Bone marrow (tissue), 2 donors: ENCODE results near the gene GFOD2.
A peak's percentile ranks its signal among the peaks of the same experiment; 100 is the strongest.
"Not testable (repeated sequence)": the region's sequence is repeated elsewhere in the genome, so short reads cannot be mapped to it uniquely, and the experiment has no call there.

Experiments
- DNase-seq, 2 donors: peaks; one replicate each; lab custom pipeline; 2025; lab: John Stamatoyannopoulos, UW

The GFOD2 gene, protein sequence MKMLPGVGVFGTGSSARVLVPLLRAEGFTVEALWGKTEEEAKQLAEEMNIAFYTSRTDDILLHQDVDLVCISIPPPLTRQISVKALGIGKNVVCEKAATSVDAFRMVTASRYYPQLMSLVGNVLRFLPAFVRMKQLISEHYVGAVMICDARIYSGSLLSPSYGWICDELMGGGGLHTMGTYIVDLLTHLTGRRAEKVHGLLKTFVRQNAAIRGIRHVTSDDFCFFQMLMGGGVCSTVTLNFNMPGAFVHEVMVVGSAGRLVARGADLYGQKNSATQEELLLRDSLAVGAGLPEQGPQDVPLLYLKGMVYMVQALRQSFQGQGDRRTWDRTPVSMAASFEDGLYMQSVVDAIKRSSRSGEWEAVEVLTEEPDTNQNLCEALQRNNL

DNA sequence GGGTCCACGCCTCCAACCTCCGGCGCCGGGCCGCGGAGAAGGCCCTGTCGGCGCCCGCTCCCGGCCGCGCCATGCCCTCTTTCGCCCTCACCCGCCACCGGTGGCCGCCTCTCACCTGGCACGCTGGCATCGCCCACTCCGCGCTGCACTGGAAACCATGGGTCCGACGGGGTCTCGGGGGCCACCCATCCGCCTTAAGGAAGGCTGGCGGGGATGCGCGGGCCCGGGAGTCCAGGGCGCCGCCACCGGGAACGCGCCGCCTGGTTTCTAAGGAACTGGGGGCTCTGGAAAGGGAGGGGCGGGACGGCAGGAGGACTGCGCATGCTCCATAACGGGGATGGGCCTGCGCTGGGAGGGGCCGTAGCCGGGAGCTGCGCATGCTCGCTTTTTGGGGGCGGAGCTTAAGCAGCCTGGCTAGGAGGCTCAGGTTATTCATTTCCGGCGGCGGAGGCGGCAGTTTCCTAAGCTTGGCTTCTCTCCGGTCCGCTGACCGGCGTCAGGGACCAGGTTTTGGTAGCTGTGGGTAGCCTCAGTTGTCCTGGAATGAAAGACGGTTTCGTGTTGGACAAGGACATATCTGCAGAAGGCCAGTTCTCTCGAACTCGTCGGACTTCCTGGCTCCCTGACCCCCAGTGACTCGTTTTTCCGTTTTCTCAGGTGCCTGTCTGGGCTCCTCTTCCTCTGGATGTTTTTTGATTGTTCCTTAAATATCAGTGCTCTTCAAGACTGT, at the start of gene GFOD2:
Gene GFOD2 (minus strand): TSS at position 269 of the 730 bp plus-strand sequence. CDS start 33,601 bp downstream, outside the sequence.
- DNase-seq = peak; percentile 83 to 96

DNA sequence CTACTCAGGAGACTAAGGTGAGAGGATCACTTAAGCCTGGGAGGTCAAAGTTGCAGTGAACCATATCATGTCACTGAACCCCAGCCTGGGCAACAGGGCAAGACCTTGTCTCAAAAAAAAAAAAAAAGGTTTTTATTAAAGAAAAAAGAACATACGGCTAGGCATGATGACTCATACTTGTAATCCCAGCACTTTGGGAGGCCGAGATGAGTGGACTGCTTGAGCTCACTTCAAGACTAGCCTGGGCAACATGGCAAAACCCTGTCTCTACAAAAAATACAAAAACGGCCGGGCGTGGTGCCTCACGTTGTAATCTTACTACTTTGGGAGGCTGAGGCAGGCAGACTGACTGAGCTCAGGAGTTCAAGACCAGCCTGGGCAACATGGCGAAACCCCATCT, 48.8 kb upstream of the GFOD2 start:
- DNase-seq = no peak

DNA sequence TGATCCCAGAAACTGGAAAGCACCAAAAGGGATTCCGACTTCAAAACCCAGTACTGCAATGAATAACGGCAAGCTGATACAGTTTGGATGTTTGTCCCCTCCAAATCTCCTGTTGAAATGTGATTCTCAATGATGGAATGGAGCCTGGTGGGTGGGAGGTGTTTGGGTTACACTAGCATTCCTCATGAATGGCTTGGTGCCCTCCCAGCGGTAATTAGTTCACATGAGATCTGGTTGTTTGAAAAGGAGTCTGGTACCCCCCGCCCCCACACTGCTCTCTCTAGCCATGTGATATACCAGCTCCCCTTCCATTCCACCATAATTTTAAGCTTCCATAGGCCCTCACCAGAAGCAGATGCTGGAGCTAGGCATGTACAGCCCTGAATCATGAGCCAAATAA, 47.2 kb upstream of the GFOD2 start:
- DNase-seq = no peak

DNA sequence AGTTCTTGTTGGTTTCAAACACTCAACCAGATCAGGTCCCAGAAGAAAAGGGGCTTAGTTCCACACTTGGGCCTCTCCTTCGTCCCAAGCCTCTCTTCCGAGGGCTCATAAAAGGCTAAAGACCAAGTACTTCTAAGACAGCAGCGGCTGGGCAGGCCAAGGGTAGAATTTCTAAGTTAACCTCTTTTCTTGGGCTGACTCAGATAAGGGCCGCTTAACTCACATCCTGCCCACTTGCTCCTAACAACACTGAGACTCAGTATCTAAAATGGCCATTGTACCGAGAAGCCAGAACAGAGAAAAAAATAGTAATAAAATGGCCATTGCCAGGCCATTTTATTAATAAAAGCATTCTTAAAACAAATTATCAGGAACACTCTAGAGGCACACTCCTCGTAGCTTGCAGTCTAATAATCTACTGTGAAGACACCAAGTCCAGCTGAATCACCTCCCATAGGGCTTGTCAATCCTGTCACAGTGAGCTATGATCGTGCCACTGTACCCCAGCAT, 45.1 kb upstream of the GFOD2 start:
- no peak for DNase-seq

DNA sequence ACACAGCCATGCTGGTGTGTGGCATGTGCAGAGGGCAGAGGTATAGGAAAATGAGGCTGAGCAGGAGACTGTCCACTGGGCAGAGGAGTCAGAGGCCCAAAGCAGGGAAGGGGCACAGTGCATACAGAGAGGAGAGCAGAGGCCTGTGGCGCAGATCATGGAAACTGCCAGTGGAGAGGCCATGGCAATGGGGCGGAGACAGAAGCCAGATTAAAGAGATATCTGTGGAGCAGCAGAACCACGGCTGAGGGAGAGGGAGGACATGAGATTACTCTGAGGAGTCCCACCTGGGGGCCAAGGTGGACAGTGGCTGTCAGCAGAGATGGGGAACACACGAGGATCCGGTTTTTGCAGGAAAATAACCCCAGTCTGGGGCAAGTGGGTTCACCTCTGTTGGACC, 44.0 kb upstream of the GFOD2 start:
- DNase-seq = no peak

DNA sequence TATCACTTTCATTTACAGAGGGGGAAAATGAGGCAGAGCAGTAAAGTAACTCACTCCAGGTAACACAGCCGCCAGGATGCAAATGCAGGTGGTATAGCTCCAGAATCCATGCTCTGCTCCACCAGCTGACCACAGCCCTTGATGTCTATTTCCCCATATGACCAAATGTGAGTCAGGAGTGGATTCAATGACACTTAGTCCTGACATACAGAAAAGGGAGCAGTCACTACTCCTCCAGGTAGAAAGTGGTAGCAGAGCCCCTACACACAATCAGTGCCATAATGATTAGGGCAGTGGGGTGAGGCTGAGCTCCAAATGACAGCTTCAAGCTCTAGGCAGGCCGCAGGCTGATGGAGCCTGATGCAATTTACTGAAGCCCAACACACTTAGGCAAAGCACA, 43.3 kb upstream of the GFOD2 start:
- DNase-seq = no peak

DNA sequence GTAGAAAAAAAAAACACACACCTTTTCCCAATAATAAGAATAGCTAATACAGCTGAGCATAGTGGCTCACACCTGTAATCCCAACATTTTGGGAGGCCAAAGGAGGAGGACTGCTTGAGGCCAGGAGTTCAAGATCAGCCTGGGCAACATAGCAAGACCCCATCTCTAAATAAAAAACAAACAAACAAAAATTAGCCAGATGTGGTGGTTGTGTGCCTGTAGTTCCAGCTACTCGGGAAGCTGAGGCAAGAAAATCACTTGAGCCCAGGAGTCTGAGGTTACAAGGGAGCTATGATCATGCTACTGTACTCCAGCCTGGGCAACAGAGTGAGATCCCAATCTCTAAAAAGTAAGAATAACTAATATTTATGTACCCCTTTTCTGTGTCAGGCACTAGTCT, 42.8 kb upstream of the GFOD2 start:
- DNase-seq = no peak

DNA sequence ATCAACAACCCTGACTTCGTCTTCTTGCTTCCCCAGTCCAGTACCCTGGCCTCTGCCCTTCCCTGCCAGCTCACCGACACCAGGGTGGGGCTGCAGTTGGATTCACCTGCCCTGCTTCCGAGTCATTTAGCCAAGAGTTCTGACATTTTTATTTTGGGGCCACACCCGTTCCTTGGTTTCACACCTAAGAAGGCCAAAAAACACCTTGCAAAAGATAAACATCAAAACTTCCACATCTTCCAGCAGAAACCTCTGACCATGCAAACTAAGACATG, 41.8 kb upstream of the GFOD2 start:
- DNase-seq = no peak

DNA sequence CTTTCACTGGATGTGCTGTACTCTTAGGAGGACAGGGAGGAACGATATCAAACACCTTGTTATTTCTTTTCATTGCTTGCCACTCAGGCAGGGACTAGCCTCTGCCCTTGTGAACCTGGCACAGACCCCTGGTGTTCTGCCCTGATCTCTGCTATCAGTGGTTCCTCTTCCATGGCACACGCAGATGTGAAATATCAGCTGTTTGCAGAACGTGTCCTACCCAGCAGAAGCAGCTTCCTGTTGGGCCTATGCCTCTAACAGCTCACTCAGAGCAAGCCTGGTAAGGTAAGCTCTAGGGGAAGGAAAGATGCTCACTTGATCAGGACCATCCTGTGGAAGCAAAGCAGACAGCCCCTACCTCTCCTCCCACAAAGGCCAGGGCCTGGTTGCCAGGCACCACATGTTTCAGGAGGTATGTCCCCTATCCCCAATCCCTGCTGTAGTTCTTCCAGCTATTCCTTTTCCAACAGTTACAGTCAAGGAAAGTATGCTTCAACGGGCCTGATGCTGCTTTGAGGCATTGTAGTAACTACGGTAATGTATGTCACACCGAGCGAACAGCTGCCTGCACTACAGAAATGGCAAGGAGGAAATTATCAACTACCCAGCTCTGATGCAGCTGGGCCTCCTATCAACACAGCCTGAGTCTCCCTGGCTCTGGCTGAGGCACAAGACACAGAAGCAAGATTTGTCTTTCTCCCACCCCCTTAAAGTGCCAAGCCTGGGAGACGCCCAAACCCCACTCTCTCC, 41.3 kb upstream of the GFOD2 start:
- peak in 1 of 2 donors; percentile 22 for DNase-seq

DNA sequence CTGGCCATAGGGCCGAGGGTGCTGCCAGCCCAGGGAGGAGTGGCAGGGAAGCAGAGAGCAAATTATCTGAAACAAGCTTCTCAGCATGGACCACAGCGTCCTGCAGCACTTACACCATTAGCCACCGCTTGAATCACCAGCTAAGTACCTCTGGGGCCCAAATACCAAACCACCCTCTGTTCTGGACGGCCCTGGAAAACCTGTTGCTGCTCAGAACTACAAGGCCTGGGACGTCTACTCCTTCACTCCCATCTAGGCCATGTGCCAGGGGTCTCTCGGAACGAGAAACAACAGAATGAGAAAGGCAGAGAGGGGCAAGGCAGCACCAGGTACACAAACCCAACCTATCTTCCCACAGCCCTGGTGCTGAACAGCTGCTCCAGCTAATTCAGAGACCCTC, 39.9 kb upstream of the GFOD2 start:
- DNase-seq = no peak

DNA sequence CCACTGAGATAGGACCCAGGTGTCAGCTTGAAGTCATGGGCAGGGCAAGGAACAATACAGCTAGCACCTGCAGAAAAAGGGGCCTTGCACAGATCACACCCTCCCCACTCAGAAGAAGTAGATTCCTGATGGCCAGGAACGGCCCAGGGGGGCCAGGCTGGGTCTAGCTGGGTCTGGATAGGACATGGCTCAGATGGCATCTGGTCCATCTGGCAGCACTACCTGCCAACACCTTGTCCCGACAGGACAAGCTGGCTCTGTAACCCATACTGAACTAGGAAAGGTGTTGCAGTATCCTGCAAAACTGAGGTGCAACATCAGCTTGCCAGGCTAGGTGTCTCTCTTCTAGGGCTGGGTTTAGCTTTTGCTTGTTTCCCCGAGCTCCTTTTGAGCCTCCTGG, 38.9 kb upstream of the GFOD2 start:
- DNase-seq = no peak

DNA sequence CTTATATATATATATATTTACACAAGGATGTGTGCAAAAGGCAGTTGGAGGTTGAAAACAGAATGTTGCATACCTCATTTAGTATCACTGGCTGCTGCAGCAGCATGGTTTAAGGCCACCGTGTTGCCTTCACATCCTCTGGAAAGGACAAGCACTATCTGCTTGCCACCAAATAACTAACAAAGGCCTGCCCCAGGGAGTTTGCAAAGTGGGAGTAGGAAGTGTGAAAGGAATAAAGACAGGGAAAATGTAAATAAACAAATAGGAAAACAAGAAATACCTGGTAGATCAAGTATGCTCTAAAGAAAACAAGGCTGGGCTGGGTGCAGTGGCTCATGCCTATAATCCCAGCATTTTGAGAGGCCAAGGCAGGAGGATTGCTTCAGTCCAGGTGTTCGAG, 33.5 kb upstream of the GFOD2 start:
- no peak for DNase-seq

DNA sequence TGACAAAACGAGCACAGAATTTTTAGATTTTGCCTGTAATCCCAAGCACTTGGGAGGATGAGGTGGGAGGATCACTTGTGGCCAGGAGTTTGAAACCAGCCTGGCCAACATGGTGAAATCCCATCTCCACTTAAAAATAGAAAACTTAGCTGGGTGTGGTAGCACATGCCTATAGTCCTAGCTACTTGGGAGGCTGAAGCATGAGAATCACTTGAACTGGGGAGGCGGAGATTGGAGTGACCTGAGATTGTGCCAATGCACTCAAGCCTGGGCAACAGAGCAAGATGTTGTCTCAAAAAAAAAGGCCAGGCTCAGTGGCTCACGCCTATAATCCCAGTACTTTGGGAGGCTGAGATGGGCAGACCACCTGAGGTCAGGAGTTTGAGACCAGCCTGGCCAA, 32.2 kb upstream of the GFOD2 start:
- DNase-seq = not testable (repeated sequence)

DNA sequence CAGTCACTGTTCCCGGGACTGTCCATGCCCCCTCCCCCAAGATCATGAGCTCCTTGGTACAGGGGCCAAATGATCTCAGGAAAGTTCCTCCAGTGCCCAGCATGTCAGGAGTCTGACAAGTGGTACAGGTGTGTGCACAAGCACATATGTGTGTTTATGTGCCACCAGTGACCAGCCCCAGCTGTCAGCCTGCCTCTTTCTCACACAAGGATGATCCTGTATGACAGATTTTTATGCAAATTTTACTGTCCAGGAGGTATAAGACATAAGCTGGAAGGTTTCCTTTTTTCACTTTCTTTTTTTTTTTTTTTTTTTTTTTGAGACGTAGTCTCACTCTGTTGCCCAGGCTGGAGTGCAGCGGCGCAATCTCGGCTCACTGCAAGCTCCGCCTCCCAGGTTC, 31.4 kb upstream of the GFOD2 start:
- DNase-seq = no peak

DNA sequence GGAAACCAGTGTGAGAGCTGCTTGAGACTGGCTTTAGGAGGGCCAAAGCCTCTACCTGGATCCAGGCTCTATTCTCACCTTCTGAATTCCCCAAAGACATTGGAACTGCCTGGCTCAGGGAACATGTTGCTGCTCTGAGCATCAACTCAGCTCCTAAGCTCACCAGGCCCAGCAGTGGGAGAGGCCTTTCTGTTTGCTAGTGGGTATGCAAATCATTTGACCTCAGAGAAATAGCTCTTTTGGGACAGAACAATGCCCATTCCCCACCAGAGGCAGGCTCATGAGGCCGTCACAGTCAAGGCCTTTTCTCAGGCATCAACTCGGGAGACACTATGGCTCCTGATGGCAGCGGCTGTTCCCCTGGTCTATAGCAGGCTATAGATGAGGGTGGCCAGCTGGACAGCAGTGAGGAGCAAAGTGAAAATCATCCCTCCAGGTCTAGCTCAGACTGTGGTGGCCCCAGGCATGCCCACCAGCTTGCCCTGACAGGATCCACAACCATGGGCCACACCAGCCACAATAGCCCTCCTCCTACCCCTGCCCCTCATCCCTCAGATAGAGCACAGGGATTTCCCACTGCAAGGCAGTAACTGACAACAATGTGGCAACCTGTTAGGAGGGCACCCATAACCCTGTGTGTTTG, 30.4 kb upstream of the GFOD2 start:
- no peak for DNase-seq

DNA sequence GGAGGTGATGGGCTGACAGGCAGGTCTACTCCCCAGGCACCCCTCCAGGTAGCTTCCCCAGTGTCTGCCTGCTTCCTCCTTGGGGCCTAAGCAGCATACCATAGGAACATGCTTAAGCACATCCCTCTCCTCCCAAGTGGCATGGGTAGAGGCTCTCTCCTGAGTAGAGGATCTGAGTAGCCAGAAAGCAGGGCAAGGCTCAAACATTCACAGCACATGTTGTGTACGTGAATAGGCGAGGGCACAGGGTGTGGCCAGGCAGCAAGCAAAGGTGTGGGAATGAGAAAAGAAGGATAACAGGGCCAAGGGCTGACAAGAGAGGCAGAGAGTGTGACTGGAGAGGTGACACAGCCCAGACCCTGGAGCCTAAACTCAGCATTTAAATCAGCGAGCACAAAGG, 29.7 kb upstream of the GFOD2 start:
- DNase-seq = no peak

DNA sequence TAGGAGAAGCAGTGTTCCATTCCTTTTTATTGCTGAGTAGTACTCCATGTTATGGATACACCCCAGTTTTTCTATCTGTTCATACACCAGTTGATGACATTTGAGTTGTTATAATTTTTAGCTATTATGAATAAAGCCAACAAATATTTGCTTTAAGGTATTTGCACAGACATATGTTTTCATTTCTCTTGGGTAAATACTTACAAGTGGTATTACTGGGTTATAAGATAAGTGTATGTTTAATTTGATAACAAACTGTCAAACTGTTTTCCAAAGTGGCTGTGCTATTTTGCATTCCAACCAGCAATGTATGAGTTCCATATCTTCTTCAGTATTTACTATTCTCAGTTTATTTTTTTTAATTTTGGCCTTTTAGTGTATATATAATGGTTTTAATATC, 27.7 kb upstream of the GFOD2 start:
- no peak for DNase-seq

DNA sequence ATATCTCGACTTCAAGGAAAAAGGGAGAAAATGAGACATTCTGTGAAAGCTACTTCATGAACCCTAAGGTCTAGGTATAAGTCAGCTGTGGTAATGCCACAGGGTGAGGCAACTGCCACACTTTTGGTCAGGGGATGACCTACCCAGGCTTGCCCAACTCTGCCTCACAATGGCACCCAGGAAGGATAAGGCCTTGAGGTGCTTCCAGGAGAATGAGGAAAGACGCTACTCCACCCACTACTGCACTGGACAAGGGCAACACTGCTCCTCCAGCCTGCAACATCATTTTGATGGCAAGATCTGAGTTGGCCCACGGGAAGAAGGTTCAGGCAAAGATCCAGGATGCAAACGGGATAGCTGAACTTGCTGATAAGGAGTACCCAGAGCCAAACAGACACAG, 22.0 kb upstream of the GFOD2 start:
- DNase-seq = no peak

DNA sequence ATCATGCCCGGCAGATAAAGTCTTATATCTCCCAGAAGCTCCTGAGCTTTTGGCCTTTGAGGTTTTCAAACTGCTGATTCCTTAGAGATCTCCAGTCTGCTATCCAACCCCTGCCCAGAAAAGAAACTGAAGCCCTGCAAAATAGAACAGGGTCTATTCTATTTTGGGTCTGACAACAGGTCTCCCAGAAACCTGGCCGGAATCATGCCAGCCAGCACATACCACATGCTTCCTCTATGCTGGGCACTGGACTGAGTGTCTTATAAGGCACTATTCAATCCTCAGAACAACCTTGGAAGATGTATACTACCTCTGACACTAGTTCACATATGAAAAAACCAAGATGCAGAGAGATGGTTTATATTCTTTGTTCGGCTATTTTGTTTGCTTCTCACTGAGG, 21.3 kb upstream of the GFOD2 start:
- DNase-seq = no peak

DNA sequence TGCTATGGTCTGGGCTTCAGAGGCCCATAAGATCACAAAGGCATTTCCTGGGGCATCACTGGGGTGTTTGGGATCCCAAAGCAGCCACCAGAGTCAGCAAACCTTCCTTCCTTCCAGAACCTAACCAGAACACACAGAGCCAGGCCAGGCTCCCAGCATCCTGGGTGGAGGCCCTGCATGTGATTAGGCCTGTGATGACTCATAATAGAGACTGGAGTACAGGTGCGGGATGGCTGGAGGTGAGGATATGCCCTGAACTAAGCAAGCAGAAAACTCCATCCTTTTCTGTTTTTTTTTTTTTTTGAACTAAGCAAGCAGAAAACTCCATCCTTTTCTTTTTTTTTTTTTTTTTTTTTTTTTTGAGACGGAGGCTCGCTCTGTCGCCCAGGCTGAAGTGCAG, 17.7 kb upstream of the GFOD2 start:
- no peak for DNase-seq

DNA sequence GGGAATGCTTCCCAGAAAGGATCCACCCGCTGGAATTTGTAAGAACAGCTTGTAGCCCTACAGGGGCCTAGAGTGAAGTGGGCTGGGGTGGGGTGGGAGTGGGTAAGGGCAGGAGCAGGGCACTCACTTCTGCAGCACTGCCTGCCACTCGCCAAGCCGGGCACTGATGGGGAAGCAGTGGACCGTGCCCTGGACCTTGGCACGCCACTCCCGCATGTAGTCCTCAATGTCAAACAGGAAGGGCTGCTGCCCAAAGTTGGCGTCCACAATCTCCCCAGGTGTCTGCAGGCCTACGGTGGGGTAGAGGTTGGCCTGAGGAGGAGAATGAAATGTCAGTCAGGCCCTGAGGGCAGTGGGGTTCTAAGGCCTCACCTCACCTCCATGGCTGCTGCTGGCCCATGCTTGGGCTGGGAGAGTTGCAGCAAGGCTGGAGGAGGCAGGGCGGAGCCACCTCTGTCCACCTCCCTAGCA, 15.7 kb upstream of the GFOD2 start:
- DNase-seq = no peak

DNA sequence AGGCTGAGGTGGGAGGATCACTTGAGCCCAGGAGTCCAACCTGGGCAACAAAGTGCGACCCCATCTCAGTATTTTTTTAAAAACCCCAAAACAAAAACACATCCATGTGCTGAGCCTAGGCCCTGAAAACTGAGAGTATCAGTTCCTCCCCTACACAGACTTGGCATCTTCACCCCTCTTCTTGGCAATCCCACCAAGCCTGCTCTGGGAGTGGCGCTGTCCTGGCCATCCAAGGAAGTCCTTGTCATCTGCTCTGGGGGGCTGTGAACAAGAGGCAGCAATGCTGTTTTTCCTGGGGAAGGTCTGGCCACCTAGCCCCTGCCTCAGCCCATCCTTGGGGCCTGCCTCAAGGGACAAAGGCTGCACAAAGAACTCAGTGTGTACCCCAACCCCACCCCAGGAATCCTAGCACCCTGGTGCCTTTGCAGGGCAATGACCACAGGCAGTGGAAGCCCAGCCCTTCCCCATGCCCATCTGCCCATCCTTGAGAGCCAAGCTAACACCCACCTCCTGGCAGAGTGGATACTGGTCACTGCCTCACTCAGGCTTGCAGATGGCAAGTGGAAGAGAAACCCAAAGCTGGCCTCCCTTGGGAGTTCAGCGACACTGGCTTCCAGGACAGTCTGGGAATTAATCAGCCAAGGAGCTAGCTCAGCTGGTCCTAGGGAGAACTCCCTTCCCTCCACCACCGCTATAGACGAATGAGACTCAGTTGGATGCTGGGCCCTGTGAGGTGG, 14.8 kb upstream of the GFOD2 start:
- no peak for DNase-seq
